ENCODE data around the gene LRRC1.

LRRC1 gene

DNA sequence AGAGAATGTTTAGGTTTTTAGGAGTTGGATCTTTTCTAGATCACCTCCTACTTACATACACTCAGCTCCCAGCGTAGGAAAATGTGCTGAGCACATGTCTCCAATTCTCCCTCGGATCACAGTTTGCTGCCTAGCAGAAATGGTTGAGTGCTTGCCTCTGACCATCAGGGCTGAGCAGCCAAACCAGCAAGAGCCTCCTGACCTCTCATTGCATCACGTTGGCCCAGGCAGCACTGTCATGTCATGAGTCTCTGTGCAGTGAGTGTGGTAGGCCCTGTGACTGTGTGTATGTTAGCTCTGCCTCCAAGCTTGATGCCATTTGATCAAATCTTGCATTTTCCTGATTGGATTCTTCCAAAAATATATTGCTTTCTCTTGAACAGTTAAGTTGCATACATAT lies 112.0 kb downstream of the LRRC1 start:
- no peak for DNase-seq (ENCODE audit: low read depth, low spot score)
- no peaks in the 10 kb centered on the region for H3K9me3 ChIP-seq (ENCODE audit: low read depth, low read length)
- H3K27ac ChIP-seq = no peak overlapping the region

DNA sequence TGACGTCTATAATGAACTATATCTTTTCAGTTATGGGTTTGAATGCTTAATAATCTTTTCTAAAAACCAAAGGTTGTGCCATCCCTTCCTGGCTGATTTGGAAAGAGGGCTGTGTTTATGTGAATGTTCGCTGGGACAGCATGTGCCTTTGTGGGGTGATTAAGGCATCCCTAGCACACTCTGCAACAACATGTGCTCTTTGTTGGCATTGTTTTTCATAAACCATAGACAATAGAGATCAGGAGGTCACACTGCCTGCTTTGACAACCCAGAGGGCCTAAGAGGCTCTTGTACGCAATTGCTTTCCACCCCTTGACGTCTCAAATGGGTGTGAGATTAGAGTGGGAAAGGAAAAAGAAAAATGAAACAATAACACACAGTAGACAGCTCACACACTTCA lies 116.0 kb downstream of the LRRC1 start:
- no peak overlapping the region for H3K9ac ChIP-seq (ENCODE audit: insufficient read length)
- no peaks in the 10 kb centered on the region for H3K36me3 ChIP-seq (ENCODE audit: insufficient read depth, low read length)
- no peaks in the 10 kb centered on the region for H3K9me3 ChIP-seq (ENCODE audit: low read depth, low read length)
- no peak overlapping the region for H3K4me3 ChIP-seq
- no peak for DNase-seq (ENCODE audit: low read depth, low spot score)
- no peak overlapping the region for H3K27ac ChIP-seq
- TF ChIP-seq POLR2AphosphoS5 (IDR thresholded peaks at IDR 0.05; ENCODE audit: borderline replicate concordance, low read depth, low read length) = no peak
- TF ChIP-seq EZH2 (IDR thresholded peaks at IDR 0.05) = no peak
- TF ChIP-seq FOXP2 (optimal IDR thresholded peaks at IDR 0.05; ENCODE audit: control extremely low read depth, extremely low read length, insufficient read depth) = no peak

More for the DNA sequence above, 112.0 kb downstream of the LRRC1 start:
- no peak overlapping the region for H3K9ac ChIP-seq (ENCODE audit: insufficient read length)
- no peak for TF ChIP-seq FOXP2 (optimal IDR thresholded peaks at IDR 0.05; ENCODE audit: control extremely low read depth, extremely low read length, insufficient read depth)
- TF ChIP-seq EZH2 (IDR thresholded peaks at IDR 0.05) = no peak
- TF ChIP-seq POLR2AphosphoS5 (IDR thresholded peaks at IDR 0.05; ENCODE audit: borderline replicate concordance, low read depth, low read length) = no peak
- no peak overlapping the region for H3K4me3 ChIP-seq
- H3K36me3 ChIP-seq (ENCODE audit: insufficient read depth, low read length) = no peaks in the 10 kb centered on the region

DNA sequence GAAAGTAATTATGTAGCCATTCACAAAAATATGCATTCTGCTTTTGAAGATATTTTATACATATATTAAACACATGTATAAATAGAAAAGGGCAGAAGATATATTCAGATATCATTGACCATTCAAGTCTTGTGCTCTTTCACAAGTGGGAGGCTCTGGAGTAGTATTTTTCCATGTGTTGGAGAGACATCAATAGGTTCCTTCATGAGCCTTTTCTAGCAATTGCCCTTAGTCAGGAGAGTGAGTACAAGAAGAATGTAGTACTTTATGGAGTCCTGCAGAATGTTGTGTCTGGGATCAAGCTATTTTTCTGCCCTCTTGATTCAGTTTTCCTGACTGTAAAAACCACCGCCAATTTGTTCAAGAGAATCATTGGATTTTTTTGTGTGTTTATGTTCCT lies 117.9 kb downstream of the LRRC1 start:
- H3K4me3 ChIP-seq = no peak overlapping the region
- DNase-seq (ENCODE audit: low read depth, low spot score) = no peak
- no peaks in the 10 kb centered on the region for H3K9me3 ChIP-seq (ENCODE audit: low read depth, low read length)
- no peak overlapping the region for H3K27ac ChIP-seq
- H3K9ac ChIP-seq (ENCODE audit: insufficient read length) = no peak overlapping the region
- no peak for TF ChIP-seq FOXP2 (optimal IDR thresholded peaks at IDR 0.05; ENCODE audit: control extremely low read depth, extremely low read length, insufficient read depth)
- TF ChIP-seq POLR2AphosphoS5 (IDR thresholded peaks at IDR 0.05; ENCODE audit: borderline replicate concordance, low read depth, low read length) = no peak
- H3K36me3 ChIP-seq (ENCODE audit: insufficient read depth, low read length) = no peaks in the 10 kb centered on the region

DNA sequence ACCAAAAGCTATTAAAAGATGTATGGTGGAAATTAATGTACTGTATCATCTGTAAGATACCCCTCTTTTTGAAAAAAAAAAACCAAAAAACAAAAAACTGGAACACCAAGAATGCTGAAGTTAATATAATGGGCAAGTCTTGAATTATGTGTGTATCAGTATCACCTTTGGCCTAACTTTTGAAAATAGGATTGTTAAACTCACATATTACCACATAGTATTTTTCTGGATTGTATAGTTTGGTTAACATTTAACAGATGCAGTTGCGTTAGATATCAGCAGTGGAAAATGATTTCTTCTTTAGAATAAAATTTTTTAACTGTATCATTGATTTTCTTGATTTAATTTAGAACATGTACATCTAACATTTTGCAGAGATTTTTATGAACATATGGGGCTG lies 118.5 kb downstream of the LRRC1 start:
- TF ChIP-seq EZH2 (IDR thresholded peaks at IDR 0.05) (no peak), POLR2AphosphoS5 (IDR thresholded peaks at IDR 0.05; ENCODE audit: borderline replicate concordance, low read depth, low read length) (no peak)
- no peaks in the 10 kb centered on the region for H3K9me3 ChIP-seq (ENCODE audit: low read depth, low read length)
- no peak overlapping the region for H3K4me3 ChIP-seq
- no peak overlapping the region for H3K27ac ChIP-seq
- DNase-seq (ENCODE audit: low read depth, low spot score) = no peak
- no peak overlapping the region for H3K9ac ChIP-seq (ENCODE audit: insufficient read length)
- no peaks in the 10 kb centered on the region for H3K36me3 ChIP-seq (ENCODE audit: insufficient read depth, low read length)

DNA sequence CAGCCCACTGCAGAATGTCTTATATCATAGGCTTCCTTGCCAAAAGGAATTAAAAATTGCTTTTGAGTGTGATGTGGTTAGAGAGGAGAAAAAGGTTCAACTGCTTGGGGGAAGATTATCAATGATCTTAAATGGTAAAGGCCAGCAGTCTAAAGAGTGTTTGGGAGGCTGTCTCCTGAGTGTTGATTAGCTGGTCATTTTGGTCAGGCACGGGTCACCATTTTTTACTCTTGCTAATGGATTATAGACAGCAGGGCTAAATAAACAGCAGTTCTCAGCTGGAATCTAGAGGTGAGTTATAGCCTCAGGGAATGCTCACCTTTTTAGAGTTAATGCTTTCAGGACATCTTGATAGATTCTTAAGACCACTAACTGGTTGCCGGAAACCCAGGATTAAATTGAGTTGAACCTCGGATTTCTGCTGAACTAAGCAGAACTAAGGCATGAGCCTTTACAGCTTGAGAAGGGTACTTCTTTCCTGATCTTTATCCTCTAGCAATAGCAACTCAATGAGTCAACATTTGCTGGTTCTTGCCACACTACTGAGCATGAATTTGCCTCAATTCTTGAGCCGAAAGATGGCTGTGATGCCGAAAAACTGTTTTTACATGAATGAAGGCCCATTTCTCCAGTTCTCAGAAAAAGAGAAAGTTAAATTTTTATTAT lies 120.4 kb downstream of the LRRC1 start:
- TF ChIP-seq POLR2AphosphoS5 (IDR thresholded peaks at IDR 0.05; ENCODE audit: borderline replicate concordance, low read depth, low read length) (no peak), EZH2 (IDR thresholded peaks at IDR 0.05) (no peak), FOXP2 (optimal IDR thresholded peaks at IDR 0.05; ENCODE audit: control extremely low read depth, extremely low read length, insufficient read depth) (no peak)
- Histone ChIP-seq H3K36me3 (ENCODE audit: insufficient read depth, low read length) (no peaks in the 10 kb centered on the region), H3K9me3 (ENCODE audit: low read depth, low read length) (no peaks in the 10 kb centered on the region), H3K27ac (no peak overlapping the region), H3K9ac (ENCODE audit: insufficient read length) (no peak overlapping the region), H3K4me3 (no peak overlapping the region)
- no peak for DNase-seq (ENCODE audit: low read depth, low spot score)

DNA sequence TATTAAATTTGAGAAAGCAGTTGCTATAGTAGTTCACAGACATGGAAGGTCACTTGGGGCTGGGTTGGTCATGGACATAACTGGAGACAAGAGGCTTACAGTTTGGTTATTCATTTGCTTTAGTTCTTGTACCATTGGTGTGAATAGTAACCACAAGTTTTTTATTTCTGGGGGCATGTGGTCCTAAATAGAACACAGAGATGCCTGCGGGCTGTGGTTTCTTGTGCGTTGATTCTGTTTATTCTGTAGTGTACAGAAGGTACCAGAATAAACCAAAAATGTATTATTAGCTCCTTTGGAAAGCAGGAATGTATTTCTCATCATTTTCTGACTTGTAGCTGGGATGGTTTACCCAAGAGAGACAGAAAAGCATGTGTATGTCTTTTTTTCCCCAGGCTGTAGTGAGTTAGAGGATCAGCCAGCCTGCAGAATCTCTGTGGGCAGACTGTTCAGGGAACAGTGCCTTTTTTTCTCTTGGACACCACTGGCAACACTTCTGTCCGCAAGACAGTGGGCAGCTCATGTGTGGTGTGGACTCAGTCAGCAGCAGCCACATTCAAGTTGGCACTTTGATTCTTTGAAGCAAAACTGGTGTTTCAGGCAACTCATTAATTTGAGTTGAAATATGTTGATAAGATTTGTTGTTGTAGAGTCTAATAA lies 122.1 kb downstream of the LRRC1 start:
- DNase-seq (ENCODE audit: low read depth, low spot score) = no peak
- no peak overlapping the region for H3K4me3 ChIP-seq
- no peak overlapping the region for H3K27ac ChIP-seq
- no peak for TF ChIP-seq FOXP2 (optimal IDR thresholded peaks at IDR 0.05; ENCODE audit: control extremely low read depth, extremely low read length, insufficient read depth)
- no peak for TF ChIP-seq POLR2AphosphoS5 (IDR thresholded peaks at IDR 0.05; ENCODE audit: borderline replicate concordance, low read depth, low read length)
- no peak for TF ChIP-seq EZH2 (IDR thresholded peaks at IDR 0.05)
- no peaks in the 10 kb centered on the region for H3K9me3 ChIP-seq (ENCODE audit: low read depth, low read length)
- H3K36me3 ChIP-seq (ENCODE audit: insufficient read depth, low read length) = no peaks in the 10 kb centered on the region
- H3K9ac ChIP-seq (ENCODE audit: insufficient read length) = no peak overlapping the region

DNA sequence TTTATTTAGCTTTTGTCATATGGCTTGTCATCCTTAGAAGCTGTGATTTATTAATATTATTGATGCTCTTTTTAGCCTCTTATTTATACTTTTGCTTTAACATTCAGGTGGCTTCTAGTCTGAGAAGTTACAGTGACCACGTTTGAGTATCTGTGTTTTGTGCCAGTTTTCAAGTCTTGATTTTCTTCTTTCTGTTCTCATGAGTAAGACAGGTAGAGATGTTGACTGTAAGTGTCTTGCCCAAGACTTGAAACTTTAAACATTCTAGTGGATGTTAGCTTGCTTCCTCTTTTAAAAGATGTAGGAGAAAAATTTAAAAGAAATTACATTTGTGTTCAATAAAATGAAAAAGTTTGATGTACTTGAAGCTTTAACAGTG lies 122.6 kb downstream of the LRRC1 start:
- TF ChIP-seq POLR2AphosphoS5 (IDR thresholded peaks at IDR 0.05; ENCODE audit: borderline replicate concordance, low read depth, low read length) (no peak), FOXP2 (optimal IDR thresholded peaks at IDR 0.05; ENCODE audit: control extremely low read depth, extremely low read length, insufficient read depth) (no peak), EZH2 (IDR thresholded peaks at IDR 0.05) (no peak)
- no peak overlapping the region for H3K27ac ChIP-seq
- no peaks in the 10 kb centered on the region for H3K36me3 ChIP-seq (ENCODE audit: insufficient read depth, low read length)
- H3K9ac ChIP-seq (ENCODE audit: insufficient read length) = no peak overlapping the region
- H3K4me3 ChIP-seq = no peak overlapping the region
- H3K9me3 ChIP-seq (ENCODE audit: low read depth, low read length) = no peaks in the 10 kb centered on the region
- no peak for DNase-seq (ENCODE audit: low read depth, low spot score)

DNA sequence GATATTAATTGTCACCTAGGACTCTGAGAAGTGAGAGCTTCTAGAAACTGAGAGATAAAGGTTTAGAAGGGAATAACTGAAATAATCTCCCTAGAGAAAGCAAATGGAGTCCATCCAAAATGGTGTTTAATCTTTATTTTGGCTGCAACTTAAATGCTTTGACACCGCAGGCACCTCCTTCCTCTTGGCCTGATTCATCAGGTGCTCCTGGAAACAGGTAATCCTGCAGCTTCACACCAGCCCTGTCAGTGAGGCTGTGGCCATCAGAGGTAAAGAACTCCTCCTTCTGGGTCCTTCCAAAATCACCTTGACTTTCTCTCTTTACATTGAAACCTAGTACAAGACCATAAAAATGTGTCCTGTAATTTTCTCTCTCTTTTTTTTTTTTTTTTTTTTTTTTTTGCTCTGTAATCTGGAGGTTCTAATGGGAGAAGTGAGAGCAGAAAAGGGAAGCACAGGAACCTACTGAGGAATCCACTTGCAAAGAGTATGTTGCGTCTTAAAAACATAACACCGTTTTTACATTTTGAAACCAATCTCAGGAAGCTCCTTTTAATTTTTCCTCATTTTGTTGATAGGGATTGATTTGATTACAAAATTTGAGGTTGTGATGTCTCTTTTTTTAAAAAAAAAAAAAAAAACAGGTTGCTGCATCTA lies 124.2 kb downstream of the LRRC1 start:
- Histone ChIP-seq H3K36me3 (ENCODE audit: insufficient read depth, low read length) (no peaks in the 10 kb centered on the region), H3K27ac (no peak overlapping the region), H3K9me3 (ENCODE audit: low read depth, low read length) (no peaks in the 10 kb centered on the region), H3K9ac (ENCODE audit: insufficient read length) (no peak overlapping the region), H3K4me3 (no peak overlapping the region)
- TF ChIP-seq POLR2AphosphoS5 (IDR thresholded peaks at IDR 0.05; ENCODE audit: borderline replicate concordance, low read depth, low read length) = no peak
- no peak for TF ChIP-seq EZH2 (IDR thresholded peaks at IDR 0.05)
- TF ChIP-seq FOXP2 (optimal IDR thresholded peaks at IDR 0.05; ENCODE audit: control extremely low read depth, extremely low read length, insufficient read depth) = no peak
- no peak for DNase-seq (ENCODE audit: low read depth, low spot score)

Data from SK-N-MC (cell line).